GM18517 (cell line): Measurements from ENCODE around the gene UQCC2.

Experiments used
- ATAC-seq: cut with Tn5 transposase; IDR thresholded peaks from one replicate; pipeline ENCODE4 v1.9.1; 2021; ENCODE audit warnings: mild to moderate bottlenecking, moderate library complexity; ENCODE audit not compliant: unreplicated experiment

UQCC2 gene

DNA sequence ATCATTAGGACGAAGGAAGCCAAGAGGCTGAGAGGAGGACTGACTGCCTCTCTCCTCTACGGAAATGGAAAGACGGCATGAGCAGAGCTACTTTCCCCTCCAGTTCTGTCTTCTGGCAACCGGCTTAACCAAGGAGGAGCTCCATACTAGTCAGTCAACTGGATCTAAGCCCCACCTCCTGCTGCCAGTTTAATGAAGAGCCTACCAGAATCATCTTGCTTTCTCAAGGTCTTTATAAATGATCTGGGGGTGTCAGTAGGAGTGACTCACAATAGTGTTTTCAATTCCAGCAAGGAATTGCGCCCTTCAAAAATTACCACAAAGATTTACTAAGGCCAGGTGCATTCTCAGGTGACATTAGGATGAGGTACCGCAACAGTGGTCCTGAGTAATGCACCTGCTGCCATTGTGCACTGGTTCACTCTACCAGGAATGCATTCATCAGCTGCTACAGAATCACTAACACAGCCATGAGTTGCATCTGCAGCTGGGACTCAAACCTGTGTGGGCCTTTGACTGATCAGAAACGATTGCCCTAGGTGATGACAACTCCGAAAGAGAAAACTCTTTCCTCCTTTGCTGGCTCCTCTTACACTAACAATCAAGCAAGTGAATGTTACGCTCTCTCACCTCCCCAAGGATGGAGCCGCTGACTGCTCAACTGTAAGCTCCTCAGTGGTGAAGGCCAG, 2.8 kb downstream of the UQCC2 start:
- ATAC-seq: no peak

DNA sequence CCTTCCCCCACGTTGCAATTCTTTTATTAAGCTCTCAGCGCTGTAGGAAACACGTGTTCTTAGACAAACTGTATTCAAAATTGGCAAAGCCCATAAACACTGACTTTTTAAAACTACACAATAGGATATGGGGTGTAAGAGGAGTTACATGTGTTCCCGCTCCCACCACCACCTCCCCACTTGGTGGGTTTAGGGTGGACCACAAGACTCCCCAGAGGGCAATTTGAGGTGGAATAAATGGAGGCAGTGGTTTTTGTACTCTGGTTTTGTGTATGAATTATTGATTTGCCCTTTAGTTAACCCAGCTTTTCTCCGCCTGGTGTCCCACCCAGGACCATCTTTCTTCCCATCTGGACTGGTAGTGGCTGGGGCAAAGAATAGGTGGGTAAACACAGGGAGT, 3.7 kb downstream of the UQCC2 start:
- no peak for ATAC-seq

GRCh38 chr6:33705955-33706725, 5.4 kb downstream of the UQCC2 start:
- ATAC-seq: no peak

- no peak for ATAC-seq
These were observed 6.1 kb downstream of the UQCC2 start for GRCh38 chr6:33705268-33705885.

DNA sequence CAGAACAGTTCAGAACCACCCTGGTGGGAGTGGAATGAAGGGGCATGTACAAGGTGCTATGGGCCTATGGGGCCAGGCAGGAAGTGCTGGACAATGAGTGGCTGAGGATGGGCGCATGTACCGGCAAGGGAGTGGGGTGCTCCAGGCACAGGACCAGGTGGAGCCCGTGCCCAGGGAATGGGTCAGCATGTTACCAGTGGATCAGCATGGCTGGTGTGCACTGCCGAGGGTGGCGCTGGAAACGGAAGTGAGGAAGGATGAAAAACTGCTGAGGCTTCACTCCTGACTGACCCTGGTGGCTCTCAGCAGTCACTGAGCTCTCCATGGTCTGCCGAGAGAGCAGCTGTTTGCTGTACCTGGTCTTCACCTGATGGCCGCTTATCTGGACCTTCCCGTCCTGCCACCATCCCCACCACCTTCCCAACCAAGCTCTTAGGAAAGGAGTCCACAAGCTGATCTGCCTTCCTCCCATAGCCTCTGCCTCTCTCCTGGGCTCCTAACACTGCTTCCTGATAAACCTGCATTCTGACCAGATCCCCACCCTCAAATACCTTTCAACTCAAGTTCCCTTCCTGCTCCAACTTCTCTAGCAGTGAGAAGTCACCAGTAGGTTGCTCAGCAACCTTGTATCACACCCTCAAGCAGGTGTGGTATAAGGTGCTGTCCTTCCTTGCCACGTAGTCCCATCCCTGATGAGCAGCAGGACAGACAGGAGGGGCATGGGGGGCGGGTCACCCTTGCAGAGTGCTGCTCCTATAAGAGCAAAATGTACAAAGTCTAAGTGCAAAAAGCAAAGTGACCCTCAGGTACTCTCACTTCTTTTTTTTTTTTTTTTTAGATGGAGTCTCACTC, 7.1 kb downstream of the UQCC2 start:
- ATAC-seq: no peak

DNA sequence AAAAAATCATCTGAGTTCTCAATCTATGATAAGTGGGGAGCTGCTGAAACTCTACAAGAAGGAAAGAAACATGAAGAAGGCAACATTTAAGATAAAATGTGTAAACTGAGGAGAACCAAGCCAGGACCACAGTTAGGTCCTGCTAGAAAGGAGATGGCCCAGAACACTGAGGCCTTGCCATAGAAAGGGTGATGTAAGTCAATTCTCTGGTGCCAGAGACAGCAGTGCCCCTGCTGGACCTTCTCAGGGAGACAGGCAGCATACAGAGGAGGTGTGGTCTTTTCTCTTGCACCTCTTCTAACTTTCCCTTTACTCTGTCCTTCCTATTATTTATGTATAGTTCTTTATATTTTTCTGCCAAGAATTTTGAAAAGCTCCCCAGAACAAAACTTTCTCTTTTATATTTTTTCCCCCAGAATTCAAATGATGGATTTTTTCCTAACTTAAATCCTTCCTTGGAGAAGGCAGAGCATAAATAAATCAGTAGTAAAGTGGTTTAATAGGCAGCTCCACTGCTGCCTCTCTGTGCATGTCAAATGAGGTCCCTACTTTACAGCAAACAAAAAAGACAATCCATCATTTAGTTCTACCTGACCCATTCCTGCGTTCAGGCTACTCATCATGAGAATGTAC, 9.0 kb downstream of the UQCC2 start:
- no peak for ATAC-seq

GRCh38 chr6:33700391-33701050, 11.0 kb downstream of the UQCC2 start:
- no peak for ATAC-seq

- no peak for ATAC-seq
These were observed 11.8 kb downstream of the UQCC2 start for GRCh38 chr6:33699739-33700138.

GRCh38 chr6:33699131-33699530, 12.4 kb downstream of the UQCC2 start:
- no peak for ATAC-seq

- ATAC-seq: no peak
These were observed 13.0 kb downstream of the UQCC2 start for GRCh38 chr6:33698494-33698893.

DNA sequence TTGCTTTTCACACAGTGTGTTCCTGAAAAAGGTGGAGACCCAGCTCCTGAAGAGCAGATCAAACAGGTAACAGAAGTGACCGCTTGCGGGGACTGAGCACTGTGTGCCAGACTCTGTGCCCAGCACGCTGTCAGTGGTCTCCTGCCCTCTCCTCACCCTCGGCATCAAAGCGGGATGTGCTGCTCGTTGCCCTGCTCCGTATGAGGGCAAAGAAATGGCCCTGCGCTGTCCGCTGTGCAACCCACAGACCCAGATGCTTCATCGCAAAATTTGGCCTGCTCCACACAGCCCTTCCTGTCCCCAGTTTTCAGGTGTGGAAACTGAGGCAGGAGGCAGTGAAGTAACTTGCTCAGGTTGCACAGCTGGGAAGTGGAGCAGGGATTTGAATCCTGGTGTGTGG, 13.7 kb downstream of the UQCC2 start:
- no peak for ATAC-seq

GRCh38 chr6:33696548-33697518, 14.7 kb downstream of the UQCC2 start:
- ATAC-seq: no peak

DNA sequence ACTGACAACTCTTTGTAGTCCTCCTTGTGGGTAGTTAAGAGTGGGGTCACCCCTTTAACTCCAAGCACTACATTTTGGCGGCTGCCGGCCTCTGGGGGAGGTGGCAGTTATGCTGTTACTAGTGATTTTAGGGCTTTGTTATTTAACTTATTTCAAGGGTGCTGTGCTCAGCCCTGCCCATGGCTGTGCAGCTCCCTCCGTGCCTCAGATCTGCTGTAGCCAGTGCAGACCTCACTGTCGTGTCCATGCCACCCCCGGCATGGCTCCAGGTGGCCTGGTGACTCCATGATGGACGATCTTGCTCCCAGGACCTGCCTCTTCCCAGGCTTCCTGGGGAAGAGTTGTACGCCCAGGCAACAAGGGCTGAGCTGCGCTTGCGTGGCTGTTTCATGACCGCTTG, 15.4 kb downstream of the UQCC2 start:
- no peak for ATAC-seq

- ATAC-seq: no peak
These were observed 16.0 kb downstream of the UQCC2 start for GRCh38 chr6:33695451-33695887.

GRCh38 chr6:33694977-33695376, 16.5 kb downstream of the UQCC2 start:
- no peak for ATAC-seq

GRCh38 chr6:33694401-33694931, 17.0 kb downstream of the UQCC2 start:
- ATAC-seq: no peak

DNA sequence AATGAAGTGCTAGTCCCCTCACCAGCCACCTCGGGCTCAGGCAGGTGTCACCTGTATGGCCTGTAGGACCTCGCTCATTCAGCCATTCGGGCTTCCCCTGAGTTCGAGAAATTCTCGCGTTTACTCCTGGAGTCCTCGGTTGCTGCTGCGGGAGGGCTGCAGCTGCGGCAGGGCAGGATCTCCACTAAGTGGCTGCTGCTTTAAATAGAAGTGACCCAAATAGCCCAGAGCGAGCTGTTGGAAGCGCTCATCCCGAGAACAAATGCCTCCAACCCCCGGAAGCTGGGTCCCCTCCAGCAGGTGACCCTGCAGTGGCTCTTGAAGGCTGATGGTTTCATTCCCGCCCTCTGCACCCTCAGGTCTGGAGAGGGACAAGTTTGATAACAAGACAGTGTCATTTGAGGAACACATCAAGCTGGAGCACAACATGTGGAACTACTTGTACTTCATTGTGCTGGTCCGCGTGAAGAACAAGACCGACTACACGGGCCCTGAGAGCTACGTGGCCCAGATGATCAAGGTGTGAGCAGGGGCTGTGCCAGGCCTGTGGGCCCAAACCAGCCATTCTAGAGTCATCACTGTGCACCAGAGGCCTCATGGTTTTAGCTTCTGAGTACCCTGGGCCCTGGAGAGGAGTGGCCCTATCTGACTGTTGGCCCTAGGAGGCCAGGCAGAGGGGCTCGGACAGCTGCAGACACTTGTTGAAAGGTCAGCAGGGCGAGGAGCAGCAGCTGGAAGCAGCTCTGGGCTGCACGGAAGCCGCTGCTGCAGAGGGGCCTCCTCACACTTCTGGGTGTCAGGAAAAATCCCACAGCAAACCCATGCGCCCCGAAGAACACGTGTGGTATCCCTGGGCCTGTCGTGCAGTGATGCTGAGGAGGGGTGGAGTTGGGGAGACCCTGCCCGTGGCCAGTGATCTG, 18.1 kb downstream of the UQCC2 start:
- no peak for ATAC-seq

- ATAC-seq: no peak
These were observed 18.7 kb downstream of the UQCC2 start for GRCh38 chr6:33692760-33693158.
